ENCODE data around the gene TCEANC2. TPM values are rescaled to one million over a fixed set of nuclear protein-coding genes. Genes with fewer than 3 reads are reported as not detected.

TCEANC2 gene
- total and polyA plus RNA-seq, 3 experiments from 2014 or later, result 6.1 to 11.4 (median 10.9) TPM

Other genes with a start within 250 kb of the TCEANC2 start
- 10 to 100 TPM; 38.8 to 40.3 TPM for gene NDC1, start 215.3 kb upstream of the TCEANC2 start, total RNA-seq
- 6.4 TPM for gene NDC1, start 215.3 kb upstream of the TCEANC2 start, polyA plus RNA-seq
- 10 to 100 TPM; 17.2 to 17.4 TPM for gene YIPF1, start 163.8 kb upstream of the TCEANC2 start, total RNA-seq
- gene YIPF1, start 163.8 kb upstream of the TCEANC2 start, polyA plus RNA-seq, result 30.7 TPM
- gene DIO1, start 159.4 kb upstream of the TCEANC2 start, total RNA-seq, result not detected
- gene DIO1, start 159.4 kb upstream of the TCEANC2 start, polyA plus RNA-seq, result not detected
- gene IFT25, start 107.9 kb upstream of the TCEANC2 start, total RNA-seq, result 10 to 100 TPM; 57.2 to 57.8 TPM
- 59.9 TPM for gene IFT25, start 107.9 kb upstream of the TCEANC2 start, polyA plus RNA-seq
- gene LRRC42, start 107.3 kb upstream of the TCEANC2 start, total RNA-seq, result 10 to 100 TPM; 23.6 to 25.7 TPM
- 8.3 TPM for gene LRRC42, start 107.3 kb upstream of the TCEANC2 start, polyA plus RNA-seq
- gene LDLRAD1, start 35.4 kb upstream of the TCEANC2 start, total RNA-seq, result not detected
- gene LDLRAD1, start 35.4 kb upstream of the TCEANC2 start, polyA plus RNA-seq, result not detected
- 100 to 1,000 TPM; 140 to 149 TPM for gene TMEM59, start 404 bp upstream of the TCEANC2 start, total RNA-seq
- gene TMEM59, start 404 bp upstream of the TCEANC2 start, polyA plus RNA-seq, result 580 TPM
- gene CDCP2, start 99.4 kb downstream of the TCEANC2 start, total RNA-seq, result not detected
- gene CDCP2, start 99.4 kb downstream of the TCEANC2 start, polyA plus RNA-seq, result not detected
- gene CYB5RL, start 146.4 kb downstream of the TCEANC2 start, total RNA-seq, result 10 to 100 TPM; 11.8 to 13.9 TPM
- 3.7 TPM for gene CYB5RL, start 146.4 kb downstream of the TCEANC2 start, polyA plus RNA-seq
- gene MRPL37, start 146.6 kb downstream of the TCEANC2 start, total RNA-seq, result 100 to 1,000 TPM; 226 to 229 TPM
- 58.8 TPM for gene MRPL37, start 146.6 kb downstream of the TCEANC2 start, polyA plus RNA-seq

Measured in CD8-positive, alpha-beta memory T cell (primary cell).